ENCODE measurements around the gene CMTM7. TPM values are rescaled to one million over a fixed set of nuclear protein-coding genes. Genes with fewer than 3 reads are reported as not detected.
A peak's percentile ranks its signal among the peaks of the same experiment; 100 is the strongest.

The CMTM7 gene
- total and polyA plus RNA-seq, 2 of the 13 experiments (the other 11 are each of a cell fraction or from before 2014, with no cell fraction given), result 20.9 to 21.4 TPM

- TF ChIP-seq ZMAT3 (CRISPR knock-in tag; conservative IDR thresholded peaks at IDR 0.05), result no peak
- TF ChIP-seq BHLHE40 (IDR thresholded peaks at IDR 0.05; ENCODE audit: low read length), result no peak
Observed at GRCh38 chr3:32347343-32348125, 44.1 kb upstream of the CMTM7 start (continued).

GRCh38 chr3:32349184-32349583, 42.5 kb upstream of the CMTM7 start:
- Histone ChIP-seq H3K27me3 (ENCODE audit: control insufficient read depth in 1 of 2, insufficient read depth in 2 of 2, low read length in 2 of 2) (no peaks in the 10 kb centered on the region), H3K36me3 (replicated peaks in 1 of 2; ENCODE audit: control insufficient read depth in 1 of 2, insufficient read depth in 2 of 2, low read length in 2 of 2) (no peaks in the 10 kb centered on the region), H3K79me2 (ENCODE audit: insufficient read depth, low read length) (no peaks in the 10 kb centered on the region), H4K20me1 (ENCODE audit: insufficient read depth, low read length) (no peaks in the 10 kb centered on the region), H3K9ac (ENCODE audit: insufficient read depth, low read depth, low read length) (no peak overlapping the region), H3K27ac (ENCODE audit: extremely low read length, insufficient read depth, low read length) (no peak overlapping the region), H2AFZ (ENCODE audit: low read length) (no peak overlapping the region), H3K9me3 (ENCODE audit: low read length) (no peaks in the 10 kb centered on the region), H3K4me2 (ENCODE audit: low read depth, low read length) (no peak overlapping the region), H3K4me3 (replicated peaks in 1 of 3; ENCODE audit: insufficient read depth in 1 of 3, low read depth in 2 of 3, low read length in 3 of 3) (no peak overlapping the region), H3K4me1 (ENCODE audit: insufficient read depth, low read length) (peaks cover 46% of the 10 kb centered on the region)
- CTCF ChIA-PET (ENCODE audit: low intra/inter-chr PET ratio, low total read pairs), result no interaction called here
- in situ Hi-C loops (cut with HindIII; ENCODE audit: extremely low pct_ligation_motif_present, low pct_unique_long_range_greater_than_20kb) (no loop called here), intact Hi-C loops (cut with micrococcal nuclease; ENCODE audit: unreplicated experiment) (loop anchor here (2.0 kb wide), 1 partner anchor 72 kb away; no protein-coding TSS in a partner anchor)
- BruUV-seq (replicated peaks), result no TSS peak
- POLR2A ChIA-PET, result no interaction called here
- DNase-seq (ENCODE audit: low spot score) (peak; percentile 35), FAIRE-seq (peak; percentile 52), ATAC-seq (peak; percentile 71)
- 62% methylated on average over 2 of the region's 2 CpGs for WGBS (ENCODE audit: low lambda C conversion rate)
- TF ChIP-seq SMAD9 (CRISPR knock-in tag; IDR thresholded peaks at IDR 0.05) (no peak), SOX6 (IDR thresholded peaks at IDR 0.05) (no peak), SOX6 (CRISPR knock-in tag; IDR thresholded peaks at IDR 0.05) (peak; percentile 33; the same call in 1 of the 2 replicates), BCL6 (CRISPR knock-in tag; IDR thresholded peaks at IDR 0.05) (0 out of 2 replicates have a peak, but pooled peaks have one; percentile 33), SRSF4 (IDR thresholded peaks at IDR 0.05; ENCODE audit: low read depth, low read length, poor library complexity, severe bottlenecking) (no peak), BCL3 (CRISPR knock-in tag; IDR thresholded peaks at IDR 0.05) (no peak), MYPOP (CRISPR knock-in tag; IDR thresholded peaks at IDR 0.05) (no peak), SIX4 (CRISPR knock-in tag; IDR thresholded peaks at IDR 0.05) (no peak), SOX5 (CRISPR knock-in tag; IDR thresholded peaks at IDR 0.05; ENCODE audit: borderline replicate concordance) (peak; percentile 39; the same call in 1 of the 2 replicates), ATRX (CRISPR knock-in tag; IDR thresholded peaks at IDR 0.05; ENCODE audit: borderline replicate concordance) (no peak), RORA (CRISPR knock-in tag; IDR thresholded peaks at IDR 0.05) (no peak), PATZ1 (CRISPR knock-in tag; IDR thresholded peaks at IDR 0.05) (no peak), ZNF232 (CRISPR knock-in tag; IDR thresholded peaks at IDR 0.05; ENCODE audit: borderline replicate concordance) (0 out of 2 replicates have a peak, but pooled peaks have one; percentile 37), ZNF205 (CRISPR knock-in tag; IDR thresholded peaks at IDR 0.05) (no peak)
